ENCODE data around the gene TRMT44.
"Not testable (repeated sequence)": the region's sequence is repeated elsewhere in the genome, so short reads cannot be mapped to it uniquely, and the experiment has no call there.

Gene TRMT44

DNA sequence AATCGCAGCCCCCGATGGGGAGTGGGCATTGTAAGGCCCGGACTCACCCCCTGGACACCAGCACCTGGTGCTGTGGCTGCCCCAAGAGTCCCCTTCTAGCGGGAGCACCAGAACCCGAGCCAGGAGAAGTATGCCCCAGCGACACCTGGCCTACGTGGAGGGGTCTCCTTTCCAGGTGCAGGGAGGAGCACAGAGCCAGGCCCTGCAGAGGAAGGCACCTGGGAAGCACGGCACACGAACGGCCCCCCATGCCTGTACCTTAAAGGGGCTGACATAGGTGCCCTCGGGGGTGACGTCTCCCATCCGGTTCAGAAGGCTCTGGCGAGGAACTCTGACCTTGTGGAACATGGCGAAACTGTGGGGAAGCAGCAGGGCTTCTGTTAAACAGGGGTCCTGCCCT lies 41.3 kb upstream of the TRMT44 start:
- Histone ChIP-seq H3K27me3 (ENCODE audit: insufficient read depth, low read length) (no peaks in the 10 kb centered on the region), H3K4me1 (ENCODE audit: insufficient read depth, low read length) (peaks cover 6% of the 10 kb centered on the region; the same call in 1 of the 2 replicates), H3K4me3 (ENCODE audit: low read length) (no peak overlapping the region), H3K36me3 (ENCODE audit: insufficient read depth, low read depth, low read length) (no peaks in the 10 kb centered on the region), H3K9me3 (ENCODE audit: insufficient read depth, low read depth, low read length) (no peaks in the 10 kb centered on the region), H3K27ac (ENCODE audit: low read length) (no peak overlapping the region), H3K9ac (ENCODE audit: low read depth, low read length) (no peak overlapping the region)

DNA sequence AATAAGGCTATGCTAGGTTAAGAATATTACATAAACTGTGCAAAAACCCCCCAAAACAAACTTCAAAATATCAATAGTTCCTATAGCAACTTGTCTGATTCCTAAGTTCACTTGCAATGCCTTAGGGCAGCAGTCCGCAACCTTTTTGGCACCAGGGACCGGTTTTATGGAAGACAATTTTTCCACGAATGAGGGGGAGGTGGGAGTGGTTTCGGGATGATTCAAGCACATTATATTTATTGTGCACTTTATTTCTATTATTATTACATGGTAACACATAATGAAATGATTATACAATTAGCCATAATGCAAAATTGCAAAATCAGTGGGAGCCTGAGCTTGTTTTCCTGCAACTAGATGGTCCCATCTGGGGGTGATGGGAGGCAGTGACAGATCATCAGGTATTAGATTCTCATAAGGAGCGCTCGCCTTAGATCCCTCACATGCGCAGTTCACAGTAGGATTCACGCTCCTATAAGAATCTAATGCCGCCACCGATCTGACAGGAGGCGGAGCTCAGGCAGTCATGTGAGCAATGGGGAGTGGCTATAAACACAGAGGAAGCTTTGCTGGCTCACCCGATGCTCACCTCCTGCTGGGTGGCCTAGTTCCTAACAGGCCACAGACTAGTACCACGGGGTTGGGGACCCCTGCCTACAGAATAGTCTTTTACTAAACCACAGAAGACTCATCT lies 39.8 kb upstream of the TRMT44 start:
- Histone ChIP-seq H3K27me3 (ENCODE audit: insufficient read depth, low read length) (no peaks in the 10 kb centered on the region), H3K36me3 (ENCODE audit: insufficient read depth, low read depth, low read length) (peaks cover 6% of the 10 kb centered on the region; the same call in 1 of the 2 replicates), H3K9me3 (ENCODE audit: insufficient read depth, low read depth, low read length) (no peaks in the 10 kb centered on the region), H3K4me3 (ENCODE audit: low read length) (no peak overlapping the region), H3K4me1 (ENCODE audit: insufficient read depth, low read length) (peaks cover 6% of the 10 kb centered on the region; the same call in 1 of the 2 replicates), H3K27ac (ENCODE audit: low read length) (no peak overlapping the region), H3K9ac (ENCODE audit: low read depth, low read length) (no peak overlapping the region)

DNA sequence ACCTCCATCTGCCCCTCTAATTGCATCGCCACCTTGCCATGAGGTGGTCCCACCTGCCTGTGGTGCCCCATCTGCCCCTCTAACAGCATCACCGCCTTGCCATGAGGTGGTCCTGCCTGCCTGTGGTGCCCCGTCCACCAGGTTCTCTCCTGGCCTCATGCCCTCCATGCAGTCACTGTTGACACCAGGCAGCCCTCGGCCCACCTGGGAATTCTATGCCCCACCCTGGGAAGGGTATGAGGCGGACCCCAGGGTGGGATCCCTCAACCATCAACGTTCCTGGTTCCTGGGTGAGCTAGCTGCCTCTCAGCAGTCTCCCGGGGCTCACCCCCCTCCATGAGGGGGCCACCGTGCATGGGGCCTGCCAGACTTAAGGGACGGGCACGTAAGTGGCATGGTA lies 38.9 kb upstream of the TRMT44 start:
- H3K9me3 ChIP-seq (ENCODE audit: insufficient read depth, low read depth, low read length), result no peaks in the 10 kb centered on the region
- H3K4me1 ChIP-seq (ENCODE audit: insufficient read depth, low read length), result peaks cover 5% of the 10 kb centered on the region; the same call in 1 of the 2 replicates
- no peak overlapping the region; the same call in 1 of the 2 replicates for H3K9ac ChIP-seq (ENCODE audit: low read depth, low read length)
- H3K4me3 ChIP-seq (ENCODE audit: low read length), result no peak overlapping the region
- no peaks in the 10 kb centered on the region for H3K27me3 ChIP-seq (ENCODE audit: insufficient read depth, low read length)
- no peak overlapping the region for H3K27ac ChIP-seq (ENCODE audit: low read length)
- H3K36me3 ChIP-seq (ENCODE audit: insufficient read depth, low read depth, low read length), result peaks cover 6% of the 10 kb centered on the region; the same call in 1 of the 2 replicates

DNA sequence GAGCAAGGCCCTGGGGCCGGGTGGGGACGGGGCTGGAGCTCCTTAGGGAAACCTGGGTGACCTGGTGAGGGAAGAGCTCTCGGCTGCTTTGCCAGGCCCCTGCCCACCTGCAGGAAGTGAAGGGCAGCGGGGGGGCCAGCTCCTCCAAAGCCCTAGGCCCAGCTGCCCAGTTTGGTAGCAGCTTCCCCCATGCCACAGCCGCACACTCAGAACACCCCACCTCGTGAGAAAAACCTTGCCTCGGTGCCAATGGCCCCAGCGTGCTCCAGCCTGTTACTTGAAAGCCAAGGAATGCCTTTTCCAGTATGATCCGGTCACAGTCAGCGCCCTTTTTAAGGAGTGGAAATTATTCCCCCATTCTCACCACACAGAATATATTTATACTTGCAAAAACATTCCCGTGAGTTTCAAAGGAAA lies 38.4 kb upstream of the TRMT44 start:
- Histone ChIP-seq H3K27me3 (ENCODE audit: insufficient read depth, low read length) (no peaks in the 10 kb centered on the region), H3K36me3 (ENCODE audit: insufficient read depth, low read depth, low read length) (peaks cover 6% of the 10 kb centered on the region; the same call in 1 of the 2 replicates), H3K9ac (ENCODE audit: low read depth, low read length) (no peak overlapping the region; the same call in 1 of the 2 replicates), H3K4me1 (ENCODE audit: insufficient read depth, low read length) (no peaks in the 10 kb centered on the region), H3K4me3 (ENCODE audit: low read length) (no peak overlapping the region), H3K9me3 (ENCODE audit: insufficient read depth, low read depth, low read length) (no peaks in the 10 kb centered on the region), H3K27ac (ENCODE audit: low read length) (no peak overlapping the region)

DNA sequence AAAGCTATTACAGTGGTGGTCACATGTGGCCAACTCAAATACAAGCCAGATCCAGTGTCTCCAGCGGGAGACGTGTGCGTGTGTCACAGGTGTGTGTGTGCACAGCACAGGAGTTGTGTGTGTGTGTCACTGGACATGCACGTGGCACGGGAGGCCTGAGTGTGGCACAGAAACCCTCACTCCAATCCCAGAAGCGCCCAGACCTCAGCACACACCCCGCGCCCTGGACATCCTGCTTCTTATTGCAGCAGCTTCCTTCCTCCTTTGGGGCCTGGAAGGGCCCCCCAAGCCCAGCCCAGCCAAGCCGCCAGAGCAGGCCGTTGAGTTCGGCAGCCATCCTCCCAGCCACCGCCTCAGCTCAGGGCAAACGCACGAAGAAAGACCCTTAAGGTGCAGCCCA lies 37.9 kb upstream of the TRMT44 start:
- H3K36me3 ChIP-seq (ENCODE audit: insufficient read depth, low read depth, low read length), result peaks cover 6% of the 10 kb centered on the region; the same call in 1 of the 2 replicates
- H3K4me1 ChIP-seq (ENCODE audit: insufficient read depth, low read length), result no peaks in the 10 kb centered on the region
- H3K4me3 ChIP-seq (ENCODE audit: low read length), result no peak overlapping the region
- no peak overlapping the region for H3K27ac ChIP-seq (ENCODE audit: low read length)
- no peak overlapping the region for H3K9ac ChIP-seq (ENCODE audit: low read depth, low read length)
- H3K9me3 ChIP-seq (ENCODE audit: insufficient read depth, low read depth, low read length), result no peaks in the 10 kb centered on the region
- no peaks in the 10 kb centered on the region for H3K27me3 ChIP-seq (ENCODE audit: insufficient read depth, low read length)

DNA sequence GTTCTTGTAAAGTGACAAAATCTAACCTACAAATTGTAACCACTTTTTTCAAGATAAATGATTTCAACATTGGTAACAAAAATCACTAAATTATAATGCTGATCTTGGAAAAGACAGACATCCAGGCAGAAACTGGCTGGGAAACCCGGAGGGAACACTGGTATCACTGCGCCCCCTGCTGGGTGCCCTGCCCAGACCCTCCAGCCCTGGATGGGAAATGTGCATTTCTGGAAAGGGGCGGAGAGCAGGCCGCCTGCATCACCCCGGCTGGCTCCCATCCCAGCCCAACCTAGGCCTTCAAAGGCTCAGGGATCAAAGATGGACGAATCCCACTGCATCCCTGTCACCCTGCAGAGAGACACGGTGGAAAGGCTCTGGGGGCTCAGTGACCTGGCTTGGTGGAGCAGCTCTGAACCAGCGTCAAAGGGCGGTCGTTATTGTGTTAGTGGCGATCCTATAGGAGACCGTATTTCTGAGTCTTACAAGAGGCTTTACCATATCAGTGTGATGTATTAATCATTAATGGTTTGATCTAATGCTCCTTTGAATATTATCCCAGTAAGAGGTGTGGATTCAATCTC lies 37.3 kb upstream of the TRMT44 start:
- H3K4me1 ChIP-seq (ENCODE audit: insufficient read depth, low read length), result no peaks in the 10 kb centered on the region
- H3K36me3 ChIP-seq (ENCODE audit: insufficient read depth, low read depth, low read length), result peaks cover 6% of the 10 kb centered on the region; the same call in 1 of the 2 replicates
- no peak overlapping the region for H3K9ac ChIP-seq (ENCODE audit: low read depth, low read length)
- H3K9me3 ChIP-seq (ENCODE audit: insufficient read depth, low read depth, low read length), result no peaks in the 10 kb centered on the region
- H3K4me3 ChIP-seq (ENCODE audit: low read length), result no peak overlapping the region
- H3K27ac ChIP-seq (ENCODE audit: low read length), result no peak overlapping the region
- H3K27me3 ChIP-seq (ENCODE audit: insufficient read depth, low read length), result no peaks in the 10 kb centered on the region

DNA sequence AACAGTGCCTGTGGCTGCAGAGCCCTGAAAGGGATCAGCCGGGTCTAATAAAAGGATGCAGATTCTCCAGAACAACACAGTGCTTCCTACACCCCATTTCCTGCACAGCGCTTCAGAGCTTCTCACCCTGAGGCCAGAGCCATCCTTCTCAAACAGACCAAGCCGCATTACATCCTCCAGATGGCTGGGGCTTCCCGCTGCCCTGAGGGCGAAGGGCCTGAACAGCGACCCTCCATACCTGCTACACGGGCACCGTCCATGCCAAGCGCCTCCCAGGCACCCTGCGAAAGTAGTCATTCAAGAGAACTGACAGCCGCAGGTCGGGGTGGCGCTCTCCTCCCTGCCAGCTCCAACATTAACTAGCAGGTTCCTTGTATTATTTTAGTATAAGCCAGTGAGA lies 36.6 kb upstream of the TRMT44 start:
- Histone ChIP-seq H3K27ac (ENCODE audit: low read length) (no peak overlapping the region), H3K4me1 (ENCODE audit: insufficient read depth, low read length) (no peaks in the 10 kb centered on the region), H3K9ac (ENCODE audit: low read depth, low read length) (no peak overlapping the region), H3K36me3 (ENCODE audit: insufficient read depth, low read depth, low read length) (peaks cover 6% of the 10 kb centered on the region; the same call in 1 of the 2 replicates), H3K9me3 (ENCODE audit: insufficient read depth, low read depth, low read length) (no peaks in the 10 kb centered on the region), H3K4me3 (ENCODE audit: low read length) (no peak overlapping the region), H3K27me3 (ENCODE audit: insufficient read depth, low read length) (no peaks in the 10 kb centered on the region)

DNA sequence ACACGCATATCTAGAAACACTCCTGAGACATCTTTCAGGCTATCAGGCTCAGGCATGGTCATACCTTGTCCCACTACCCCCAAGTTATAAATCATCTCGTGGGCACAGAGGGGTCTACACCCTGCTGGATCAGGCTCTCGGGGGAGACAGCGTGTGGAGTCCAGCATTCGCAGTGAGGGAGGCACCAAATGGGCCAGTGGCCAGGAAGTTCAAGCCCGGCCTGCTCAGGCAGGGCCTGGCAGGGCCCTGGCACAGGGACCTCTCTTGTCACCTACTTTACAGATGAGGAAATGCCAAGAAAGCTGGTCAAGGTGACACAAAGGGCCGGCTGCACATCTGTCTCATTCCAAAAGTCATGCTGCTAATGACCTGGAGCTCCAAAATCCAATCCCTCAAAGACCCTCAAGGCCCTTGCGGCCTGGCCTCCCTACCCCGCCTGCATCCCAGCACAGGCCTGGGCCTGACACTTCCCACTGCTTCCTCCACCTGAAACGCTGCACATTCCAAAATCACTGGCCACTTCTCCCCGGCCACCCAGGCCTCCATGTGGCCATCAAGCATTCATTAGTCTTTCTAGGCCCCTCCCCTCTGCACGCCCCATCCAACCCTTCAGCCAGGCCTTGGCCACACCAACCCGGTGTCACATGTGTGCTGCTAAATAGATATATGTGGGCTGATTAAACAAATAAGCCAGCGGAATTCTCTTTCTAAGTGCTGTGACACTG lies 35.6 kb upstream of the TRMT44 start:
- H3K9ac ChIP-seq (ENCODE audit: low read depth, low read length), result no peak overlapping the region
- no peaks in the 10 kb centered on the region; the same call in 1 of the 2 replicates for H3K4me1 ChIP-seq (ENCODE audit: insufficient read depth, low read length)
- H3K27me3 ChIP-seq (ENCODE audit: insufficient read depth, low read length), result no peaks in the 10 kb centered on the region
- H3K36me3 ChIP-seq (ENCODE audit: insufficient read depth, low read depth, low read length), result peaks cover 6% of the 10 kb centered on the region
- no peak overlapping the region for H3K27ac ChIP-seq (ENCODE audit: low read length)
- H3K9me3 ChIP-seq (ENCODE audit: insufficient read depth, low read depth, low read length), result no peaks in the 10 kb centered on the region
- no peak overlapping the region for H3K4me3 ChIP-seq (ENCODE audit: low read length)

DNA sequence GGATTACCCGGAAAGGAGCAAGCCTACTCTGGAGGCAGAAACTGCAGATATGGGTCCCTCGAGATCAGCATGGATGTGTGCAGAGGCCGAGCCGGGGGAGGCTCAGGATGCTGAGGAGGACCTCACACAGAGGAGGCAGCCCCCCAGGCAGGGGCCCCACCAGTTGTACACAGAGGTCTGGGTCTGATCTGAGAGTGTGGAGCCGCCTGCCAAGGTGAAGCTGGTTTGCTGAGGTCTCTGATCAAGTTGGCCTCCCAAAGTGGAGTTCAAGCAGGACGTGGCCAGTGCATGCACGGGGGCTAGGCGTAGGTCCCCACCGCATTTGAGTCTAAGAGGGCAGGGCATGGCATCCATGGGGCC lies 35.1 kb upstream of the TRMT44 start:
- Histone ChIP-seq H3K9me3 (ENCODE audit: insufficient read depth, low read depth, low read length) (no peaks in the 10 kb centered on the region), H3K9ac (ENCODE audit: low read depth, low read length) (no peak overlapping the region), H3K27me3 (ENCODE audit: insufficient read depth, low read length) (no peaks in the 10 kb centered on the region), H3K4me3 (ENCODE audit: low read length) (no peak overlapping the region), H3K36me3 (ENCODE audit: insufficient read depth, low read depth, low read length) (peaks cover 6% of the 10 kb centered on the region), H3K27ac (ENCODE audit: low read length) (no peak overlapping the region), H3K4me1 (ENCODE audit: insufficient read depth, low read length) (peaks cover 4% of the 10 kb centered on the region; the same call in 1 of the 2 replicates)

DNA sequence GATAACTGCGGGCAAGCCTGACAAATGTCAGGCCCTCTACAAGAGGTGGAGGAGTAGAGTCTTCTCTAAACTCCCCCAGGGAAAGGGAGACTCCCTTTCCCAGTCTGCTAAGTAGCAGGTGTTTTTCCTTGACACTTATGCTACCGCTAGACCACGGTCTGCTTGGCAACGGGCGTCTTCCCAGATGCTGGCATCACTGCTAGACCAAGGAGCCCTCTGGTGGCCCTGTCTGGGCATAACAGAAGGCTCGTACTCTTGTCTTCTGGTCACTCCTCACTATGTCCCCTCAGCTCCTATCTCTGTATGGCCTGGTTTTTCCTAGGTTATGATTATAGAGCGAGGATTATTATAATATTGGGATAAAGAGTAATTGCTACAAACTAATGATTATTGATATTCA lies 33.7 kb upstream of the TRMT44 start:
- not testable (repeated sequence) for H3K4me1 ChIP-seq (ENCODE audit: insufficient read depth, low read length); H3K36me3 ChIP-seq (ENCODE audit: insufficient read depth, low read depth, low read length); H3K9me3 ChIP-seq (ENCODE audit: insufficient read depth, low read depth, low read length); H3K9ac ChIP-seq (ENCODE audit: low read depth, low read length); H3K27ac ChIP-seq (ENCODE audit: low read length); H3K27me3 ChIP-seq (ENCODE audit: insufficient read depth, low read length); H3K4me3 ChIP-seq (ENCODE audit: low read length)

DNA sequence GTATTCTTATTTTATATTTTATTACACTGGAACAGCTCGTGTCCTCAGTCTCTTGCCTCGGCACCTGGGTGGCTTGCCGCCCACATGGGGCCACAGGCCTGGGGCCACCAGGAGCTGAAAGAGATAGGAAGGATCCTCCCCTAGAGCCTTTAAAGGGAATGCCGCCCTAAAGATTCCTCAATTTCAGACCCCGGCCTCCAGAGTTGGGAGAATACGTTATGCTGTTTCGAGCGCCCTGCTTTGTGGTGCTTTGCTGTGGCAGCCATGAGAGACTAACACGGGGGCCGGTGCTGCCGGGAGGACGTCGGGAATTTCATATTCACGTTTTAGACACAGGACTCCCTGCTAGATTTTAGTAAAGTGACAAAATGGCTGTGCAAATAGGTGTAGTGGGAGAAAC lies 33.3 kb upstream of the TRMT44 start:
- H3K27ac ChIP-seq (ENCODE audit: low read length), result no peak overlapping the region
- peaks cover 4% of the 10 kb centered on the region; the same call in 1 of the 2 replicates for H3K4me1 ChIP-seq (ENCODE audit: insufficient read depth, low read length)
- no peaks in the 10 kb centered on the region for H3K9me3 ChIP-seq (ENCODE audit: insufficient read depth, low read depth, low read length)
- no peak overlapping the region for H3K4me3 ChIP-seq (ENCODE audit: low read length)
- H3K36me3 ChIP-seq (ENCODE audit: insufficient read depth, low read depth, low read length), result peaks cover 6% of the 10 kb centered on the region
- no peak overlapping the region for H3K9ac ChIP-seq (ENCODE audit: low read depth, low read length)
- no peaks in the 10 kb centered on the region for H3K27me3 ChIP-seq (ENCODE audit: insufficient read depth, low read length)

DNA sequence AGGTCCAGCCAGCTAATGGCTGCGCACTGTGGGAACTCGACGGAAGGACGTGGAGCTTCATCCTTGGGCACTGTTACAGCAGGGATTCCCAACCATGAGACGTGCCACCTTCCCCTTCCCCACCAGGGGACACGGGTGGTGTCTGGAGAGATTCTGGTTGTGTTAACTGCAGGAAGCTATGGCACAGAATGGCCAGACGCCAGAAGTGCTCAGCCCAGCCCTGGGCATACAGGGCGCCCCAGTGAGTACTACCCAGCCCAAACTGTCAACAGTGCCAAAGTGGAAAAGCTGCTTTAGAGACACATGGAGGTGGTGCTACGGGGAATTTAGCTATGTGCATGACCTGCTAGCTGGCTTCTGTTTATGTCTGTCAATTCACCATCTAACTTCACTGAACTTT lies 32.8 kb upstream of the TRMT44 start:
- peaks cover 6% of the 10 kb centered on the region for H3K36me3 ChIP-seq (ENCODE audit: insufficient read depth, low read depth, low read length)
- H3K4me3 ChIP-seq (ENCODE audit: low read length), result no peak overlapping the region
- H3K27ac ChIP-seq (ENCODE audit: low read length), result no peak overlapping the region
- peaks cover 4% of the 10 kb centered on the region; the same call in 1 of the 2 replicates for H3K4me1 ChIP-seq (ENCODE audit: insufficient read depth, low read length)
- no peaks in the 10 kb centered on the region for H3K9me3 ChIP-seq (ENCODE audit: insufficient read depth, low read depth, low read length)
- H3K27me3 ChIP-seq (ENCODE audit: insufficient read depth, low read length), result no peaks in the 10 kb centered on the region
- no peak overlapping the region for H3K9ac ChIP-seq (ENCODE audit: low read depth, low read length)

Data from iPS-20b (cell line).